ENCODE data around the gene IL13. TPM values are rescaled to one million over a fixed set of nuclear protein-coding genes. Genes with fewer than 3 reads are reported as not detected.
"Not testable (repeated sequence)": the region's sequence is repeated elsewhere in the genome, so short reads cannot be mapped to it uniquely, and the experiment has no call there.

The IL13 gene
- total RNA-seq, 1 experiment from 2014 or later: not detected

GRCh38 chr5:132629230-132629944 lies 28.6 kb upstream of the IL13 start:
- no peaks in the 10 kb centered on the region for H3K27me3 ChIP-seq (ENCODE audit: insufficient read depth, low read length)
- no peak overlapping the region for H2AFZ ChIP-seq (ENCODE audit: low read length)
- no peaks in the 10 kb centered on the region for H3K4me1 ChIP-seq (ENCODE audit: insufficient read depth, low read length)
- no peak overlapping the region for H2BK120ac ChIP-seq (ENCODE audit: low read depth, low read length, poor library complexity, severe bottlenecking)
- H3K9ac ChIP-seq (ENCODE audit: extremely low read depth, insufficient read length, low read length): no peak overlapping the region
- no peak overlapping the region for H4K5ac ChIP-seq (ENCODE audit: insufficient read length, low read depth, low read length)
- H3K56ac ChIP-seq (ENCODE audit: insufficient read length, low read depth, low read length): no peak overlapping the region
- H3K23me2 ChIP-seq (ENCODE audit: insufficient read length, low read depth, low read length, poor library complexity, severe bottlenecking): no peaks in the 10 kb centered on the region
- Mint-ChIP-seq H3K36me3 (ENCODE audit: insufficient read depth in 1 of 3, low read depth in 3 of 3) (peaks cover 1 to 32% (median 16%) of the 10 kb centered on the region in 3 experiments; a peak in 4 of 7 replicates), H3K4me3 (no peak overlapping the region), H3K27me3 (ENCODE audit: low read depth) (no peaks in the 10 kb centered on the region), H3K9me3 (no peaks in the 10 kb centered on the region), H3K27ac (peak overlapping the region in 2 of 3 experiments; percentile 33 to 36; a peak in 2 of 7 replicates), H3K4me1 (no peaks in the 10 kb centered on the region)
- H4K91ac ChIP-seq (ENCODE audit: insufficient read length, low read depth, low read length): no peak overlapping the region
- H3K4ac ChIP-seq (ENCODE audit: low read depth, low read length): no peak overlapping the region
- no peak overlapping the region for H2BK15ac ChIP-seq (ENCODE audit: low read depth, low read length)
- H2AK5ac ChIP-seq (ENCODE audit: insufficient read length, low read length): no peak overlapping the region
- no peaks in the 10 kb centered on the region for H4K20me1 ChIP-seq (ENCODE audit: control insufficient read depth, insufficient read depth, insufficient read length)
- H3T11ph ChIP-seq (ENCODE audit: low read length): no peak overlapping the region
- H2BK12ac ChIP-seq (ENCODE audit: insufficient read length, low read depth, low read length): no peak overlapping the region
- no peak overlapping the region for H3K27ac ChIP-seq (ENCODE audit: insufficient read length, low read depth, low read length)
- no peaks in the 10 kb centered on the region for H3K79me2 ChIP-seq (ENCODE audit: insufficient read depth, low read length)
- H2BK5ac ChIP-seq (ENCODE audit: insufficient read length, low read length): no peak overlapping the region
- H2BK20ac ChIP-seq (ENCODE audit: low read depth, low read length, poor library complexity, severe bottlenecking): no peak overlapping the region
- no peak for DNase-seq
- no peak overlapping the region for H4K8ac ChIP-seq (replicated peaks; ENCODE audit: insufficient read length, low read depth, low read length)
- TF ChIP-seq CTCF (conservative IDR thresholded peaks at IDR 0.05): no peak
- H3K9me3 ChIP-seq (ENCODE audit: control insufficient read depth, low read depth, low read length): no peaks in the 10 kb centered on the region
- no peak overlapping the region for H3K18ac ChIP-seq (ENCODE audit: insufficient read length, low read depth, low read length)
- no peaks in the 10 kb centered on the region for H3K79me1 ChIP-seq (ENCODE audit: insufficient read depth, low read depth, low read length, poor library complexity, severe bottlenecking)
- H3K23ac ChIP-seq (ENCODE audit: insufficient read length, low read depth, low read length): no peak overlapping the region
- no peak overlapping the region for H3K4me2 ChIP-seq (ENCODE audit: insufficient read depth, insufficient read length, low read length)
- H3K14ac ChIP-seq (ENCODE audit: insufficient read depth, low read length): no peak overlapping the region
- WGBS (ENCODE audit: extremely low coverage, insufficient read length, low lambda C conversion rate): no CpG with 5 or more reads among the region's 5 CpGs

- H3K14ac ChIP-seq (ENCODE audit: insufficient read depth, low read length); H3K4me3 Mint-ChIP-seq; H4K8ac ChIP-seq (replicated peaks; ENCODE audit: insufficient read length, low read depth, low read length); H2AK5ac ChIP-seq (ENCODE audit: insufficient read length, low read length); H2BK5ac ChIP-seq (ENCODE audit: insufficient read length, low read length); H2AFZ ChIP-seq (ENCODE audit: low read length); H3K27me3 ChIP-seq (ENCODE audit: insufficient read depth, low read length); H3K9me3 Mint-ChIP-seq; H3K4me1 Mint-ChIP-seq; H3K79me1 ChIP-seq (ENCODE audit: insufficient read depth, low read depth, low read length, poor library complexity, severe bottlenecking); H3K27ac Mint-ChIP-seq; H3K27me3 Mint-ChIP-seq (ENCODE audit: low read depth); H3K9me3 ChIP-seq (ENCODE audit: control insufficient read depth, low read depth, low read length); H2BK20ac ChIP-seq (ENCODE audit: low read depth, low read length, poor library complexity, severe bottlenecking); H3K56ac ChIP-seq (ENCODE audit: insufficient read length, low read depth, low read length); H3K27ac ChIP-seq (ENCODE audit: insufficient read length, low read depth, low read length); H3K4ac ChIP-seq (ENCODE audit: low read depth, low read length); H3K4me2 ChIP-seq (ENCODE audit: insufficient read depth, insufficient read length, low read length); H2BK12ac ChIP-seq (ENCODE audit: insufficient read length, low read depth, low read length); H3K23me2 ChIP-seq (ENCODE audit: insufficient read length, low read depth, low read length, poor library complexity, severe bottlenecking); H4K5ac ChIP-seq (ENCODE audit: insufficient read length, low read depth, low read length); H3T11ph ChIP-seq (ENCODE audit: low read length); H2BK120ac ChIP-seq (ENCODE audit: low read depth, low read length, poor library complexity, severe bottlenecking); H3K4me1 ChIP-seq (ENCODE audit: insufficient read depth, low read length); H4K91ac ChIP-seq (ENCODE audit: insufficient read length, low read depth, low read length); H3K23ac ChIP-seq (ENCODE audit: insufficient read length, low read depth, low read length); H3K79me2 ChIP-seq (ENCODE audit: insufficient read depth, low read length); H4K20me1 ChIP-seq (ENCODE audit: control insufficient read depth, insufficient read depth, insufficient read length); H3K9ac ChIP-seq (ENCODE audit: extremely low read depth, insufficient read length, low read length); H2BK15ac ChIP-seq (ENCODE audit: low read depth, low read length); H3K18ac ChIP-seq (ENCODE audit: insufficient read length, low read depth, low read length); DNase-seq: not testable (repeated sequence)
- no CpG with 5 or more reads among the region's 4 CpGs for WGBS (ENCODE audit: extremely low coverage, insufficient read length, low lambda C conversion rate)
- peaks cover 4 to 45% (median 24%) of the 10 kb centered on the region in 3 experiments; a peak in 6 of 7 replicates for H3K36me3 Mint-ChIP-seq (ENCODE audit: insufficient read depth in 1 of 3, low read depth in 3 of 3)
Measured at GRCh38 chr5:132633587-132633986, 24.4 kb upstream of the IL13 start.

Measured in H9 (cell line).